ENCODE data around the gene MUSK.
"Not testable (repeated sequence)": the region's sequence is repeated elsewhere in the genome, so short reads cannot be mapped to it uniquely, and the experiment has no call there.

Gene MUSK

DNA sequence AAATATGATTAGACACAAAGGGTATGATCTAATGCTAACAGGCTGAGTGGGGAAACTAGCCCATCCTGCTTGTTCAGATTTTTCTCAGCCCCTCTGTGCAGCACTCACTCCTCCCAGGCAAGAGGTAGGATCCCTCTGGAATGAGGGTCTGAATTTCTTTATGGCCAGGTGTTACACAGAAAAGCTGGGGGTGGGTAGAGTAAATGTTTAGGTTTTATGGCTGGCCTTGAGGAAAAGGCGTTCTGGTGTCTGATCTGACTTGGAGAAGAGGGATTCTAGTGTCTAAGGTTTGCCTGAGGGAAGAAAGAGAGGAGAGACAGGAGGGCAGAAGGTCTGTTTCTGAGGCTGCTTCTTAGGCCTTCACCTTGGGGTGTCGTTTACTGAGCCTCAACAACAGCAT lies 97.3 kb downstream of the MUSK start:
- DNase-seq = no peak

- DNase-seq = no peak
Observed at GRCh38 chr9:110767559-110768063, 99.0 kb downstream of the MUSK start.

DNA sequence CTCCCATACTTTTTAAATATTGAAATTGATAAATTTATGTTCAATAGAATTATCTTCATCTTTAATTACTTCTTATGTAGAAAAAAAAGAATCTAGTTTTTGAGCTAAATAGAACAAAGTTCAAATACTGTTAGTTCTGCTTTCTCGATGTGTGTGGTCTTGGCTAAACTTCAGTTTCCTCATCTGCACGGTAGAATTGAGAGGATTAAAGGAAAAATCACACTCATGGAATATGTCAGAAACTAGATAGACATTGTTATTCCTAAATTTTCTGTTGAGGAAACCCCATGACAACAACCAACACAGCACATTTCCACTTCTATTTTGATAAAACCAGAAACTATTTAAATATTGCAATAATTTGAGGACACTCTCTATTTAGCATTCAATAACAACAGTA lies 100.3 kb downstream of the MUSK start:
- no peak for DNase-seq

DNA sequence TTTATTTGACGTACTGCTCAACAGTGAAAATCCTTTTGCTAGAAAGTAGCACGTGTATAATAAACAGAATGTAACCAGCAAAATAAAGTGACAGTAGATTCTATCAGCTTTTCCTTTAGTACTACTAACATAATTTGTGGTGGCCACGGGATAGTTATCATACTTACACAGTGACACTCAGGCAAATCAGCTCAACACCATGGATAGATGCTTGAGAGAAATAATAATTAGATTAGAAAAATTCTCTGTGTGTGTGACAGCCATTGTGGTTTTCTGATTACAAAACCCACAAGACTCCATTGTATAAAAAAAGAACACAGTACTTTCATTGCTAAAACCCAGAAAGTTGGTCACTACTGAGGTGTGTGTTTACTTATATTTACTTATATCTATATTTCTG lies 101.1 kb downstream of the MUSK start:
- no peak for DNase-seq

- DNase-seq = no peak
Observed at GRCh38 chr9:110775724-110776123, 107.1 kb downstream of the MUSK start.

DNA sequence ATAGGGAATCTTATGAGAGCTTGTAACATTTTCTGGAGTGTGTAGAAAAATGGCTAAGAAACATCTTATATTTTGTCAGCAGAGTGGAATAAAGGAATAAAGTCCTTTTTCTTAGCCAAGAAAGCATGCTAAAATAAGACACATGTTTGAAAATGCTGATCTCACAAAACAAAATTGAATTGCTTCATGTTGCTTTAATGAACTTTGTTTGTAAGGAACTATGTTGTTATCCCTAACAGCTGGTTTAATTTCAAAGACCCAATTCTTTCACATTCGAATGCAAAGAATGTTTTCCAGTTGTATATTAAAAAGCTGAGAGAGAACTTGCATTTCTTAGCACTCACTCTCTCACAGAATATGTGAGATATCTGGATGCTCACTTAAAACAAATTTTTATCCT lies 107.6 kb downstream of the MUSK start:
- DNase-seq = no peak

DNA sequence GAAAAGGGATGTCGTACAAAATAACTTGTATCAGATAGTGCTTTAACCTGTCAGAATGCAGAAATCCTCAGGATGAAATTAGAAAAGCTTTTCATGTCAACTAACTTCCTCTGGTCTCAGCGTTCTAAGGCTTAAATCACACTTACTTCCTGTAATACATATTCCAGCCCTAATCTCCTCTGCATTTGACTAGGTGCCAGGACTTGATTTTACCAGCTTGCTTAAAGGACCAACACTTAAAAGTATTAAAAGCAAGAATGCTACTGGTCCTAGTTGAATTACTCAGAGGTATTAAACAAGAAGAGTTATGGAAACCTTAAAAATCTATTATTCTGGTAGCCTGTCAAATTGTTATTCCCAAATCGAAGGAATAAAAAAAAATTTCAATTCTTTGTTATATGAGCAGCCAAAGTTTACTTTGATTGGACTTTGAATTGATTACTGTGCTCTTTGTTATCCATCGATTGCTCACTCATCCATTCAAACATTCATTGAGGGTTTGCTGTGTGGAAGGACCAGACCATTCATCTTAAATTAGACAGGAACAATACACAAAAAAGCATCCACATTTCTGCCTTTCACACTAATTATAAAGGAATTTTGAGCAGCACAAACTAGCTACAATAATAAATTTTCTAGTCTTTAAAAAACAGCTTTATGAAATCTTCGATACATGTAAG lies 108.7 kb downstream of the MUSK start:
- DNase-seq = no peak

GRCh38 chr9:110777876-110778215 lies 109.3 kb downstream of the MUSK start:
- no peak for DNase-seq

- DNase-seq = no peak
Observed at GRCh38 chr9:110782701-110783100, 114.1 kb downstream of the MUSK start.

- DNase-seq = no peak
Observed at GRCh38 chr9:110784309-110784708, 115.7 kb downstream of the MUSK start.

GRCh38 chr9:110785166-110785565 lies 116.6 kb downstream of the MUSK start:
- no peak for DNase-seq

DNA sequence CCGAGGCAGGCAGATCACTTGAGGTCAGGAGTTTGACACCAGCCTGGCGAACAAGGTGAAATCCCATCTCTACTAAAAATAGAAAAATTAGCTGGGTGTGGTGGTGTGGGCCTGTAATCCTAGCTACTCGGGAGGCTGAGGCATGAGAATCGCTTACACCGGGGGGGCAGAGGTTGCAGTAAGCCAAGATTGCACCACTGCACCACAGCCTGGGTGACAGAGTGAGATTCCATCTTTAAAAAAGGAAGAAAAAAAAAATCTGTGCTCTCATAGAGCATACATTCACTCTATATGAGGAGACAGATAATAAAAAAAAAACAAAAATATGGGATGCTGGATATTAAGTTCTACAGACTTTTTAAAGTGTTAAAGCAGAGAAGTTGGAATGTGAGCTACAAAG lies 119.8 kb downstream of the MUSK start:
- DNase-seq = not testable (repeated sequence)

DNA sequence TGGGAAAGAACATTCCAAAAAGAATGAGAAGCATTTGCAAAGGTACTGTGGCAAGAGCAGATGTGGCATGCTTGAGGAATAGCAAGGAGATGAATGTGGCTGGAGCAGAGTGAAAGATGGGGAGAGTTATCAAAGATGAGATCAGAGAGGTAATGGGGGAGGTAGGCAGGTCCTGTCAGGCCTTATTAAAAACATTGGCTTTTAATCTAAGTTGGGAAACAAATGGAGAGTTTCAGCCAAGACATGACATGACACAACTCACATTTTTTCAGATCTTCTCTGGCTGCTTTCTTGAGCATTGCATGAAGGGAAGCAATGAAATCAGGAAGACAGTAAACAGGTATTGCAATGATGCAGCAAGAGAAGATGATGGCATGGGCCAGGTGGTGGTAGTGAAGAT lies 120.3 kb downstream of the MUSK start:
- no peak for DNase-seq

DNA sequence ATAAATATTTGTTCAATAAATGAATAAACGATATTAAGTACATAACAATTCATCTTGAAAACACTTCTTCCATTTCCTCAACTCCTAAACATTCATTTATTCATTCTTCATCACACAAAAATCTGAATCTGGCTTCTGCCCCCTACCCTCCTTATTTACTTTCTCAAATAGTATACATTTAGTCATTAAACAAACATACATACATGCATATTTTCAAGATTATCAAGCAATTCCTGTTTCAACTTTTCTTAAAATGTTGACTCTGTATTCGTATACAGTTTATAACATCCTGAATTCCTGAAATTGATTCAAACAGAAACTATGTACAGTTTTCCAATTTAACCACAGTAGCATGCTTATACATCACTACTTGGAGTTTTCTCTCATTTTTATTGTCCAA lies 129.0 kb downstream of the MUSK start:
- no peak for DNase-seq

DNA sequence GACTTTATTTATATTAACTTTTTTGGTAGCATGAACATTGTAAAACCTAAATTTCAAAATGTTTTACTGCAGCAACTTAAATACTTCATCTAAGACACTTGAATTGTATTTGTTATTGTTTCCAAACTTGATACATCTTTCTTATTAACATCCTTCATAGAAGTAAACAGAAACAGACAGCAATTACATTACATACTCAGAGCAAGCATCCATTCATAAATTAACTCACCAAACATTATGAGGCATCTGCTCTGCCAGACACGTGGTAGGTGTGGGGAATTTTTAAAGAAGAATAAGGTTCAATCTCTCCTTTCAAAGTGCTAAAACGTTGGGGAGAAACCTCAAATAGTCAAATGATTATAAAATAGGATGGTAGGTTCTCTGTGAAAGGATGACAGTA lies 130.8 kb downstream of the MUSK start:
- DNase-seq = no peak

- DNase-seq = no peak
Observed at GRCh38 chr9:110801426-110801825, 132.8 kb downstream of the MUSK start.

- no peak for DNase-seq
Observed at GRCh38 chr9:110802416-110803035, 133.9 kb downstream of the MUSK start.

DNA sequence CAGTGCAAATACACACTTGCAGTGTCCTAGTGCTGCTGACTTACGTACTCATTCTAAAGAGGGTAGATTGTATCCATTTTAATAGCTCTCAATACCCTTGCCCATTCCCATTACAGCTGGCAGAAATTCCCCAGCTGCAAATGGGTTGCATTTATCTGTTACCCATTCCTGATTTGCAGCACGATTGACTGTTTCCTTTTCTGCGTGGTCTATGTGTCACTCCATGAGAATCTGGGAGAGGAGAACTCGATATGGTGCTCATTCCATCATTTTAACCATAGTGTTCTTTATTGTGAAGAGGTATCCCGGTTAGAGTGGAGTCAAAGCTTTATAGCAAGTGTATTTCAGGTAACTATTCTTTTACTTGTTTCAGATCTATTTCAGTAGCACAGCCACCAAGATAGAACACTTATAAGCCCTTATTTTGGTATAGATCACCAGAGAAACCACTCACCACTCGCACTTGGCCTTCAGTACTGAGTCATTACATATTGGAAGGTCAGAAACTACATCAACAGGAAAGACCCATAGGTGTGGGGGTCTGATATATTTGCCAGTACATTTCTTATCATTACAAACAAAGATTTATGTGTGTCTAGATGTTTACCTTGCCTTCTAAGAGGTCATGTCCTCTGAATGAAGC lies 139.5 kb downstream of the MUSK start:
- DNase-seq = no peak

- no peak for DNase-seq
Observed at GRCh38 chr9:110808599-110808980, 140.0 kb downstream of the MUSK start.

- no peak for DNase-seq
Observed at GRCh38 chr9:110809038-110809595, 140.5 kb downstream of the MUSK start.

DNA sequence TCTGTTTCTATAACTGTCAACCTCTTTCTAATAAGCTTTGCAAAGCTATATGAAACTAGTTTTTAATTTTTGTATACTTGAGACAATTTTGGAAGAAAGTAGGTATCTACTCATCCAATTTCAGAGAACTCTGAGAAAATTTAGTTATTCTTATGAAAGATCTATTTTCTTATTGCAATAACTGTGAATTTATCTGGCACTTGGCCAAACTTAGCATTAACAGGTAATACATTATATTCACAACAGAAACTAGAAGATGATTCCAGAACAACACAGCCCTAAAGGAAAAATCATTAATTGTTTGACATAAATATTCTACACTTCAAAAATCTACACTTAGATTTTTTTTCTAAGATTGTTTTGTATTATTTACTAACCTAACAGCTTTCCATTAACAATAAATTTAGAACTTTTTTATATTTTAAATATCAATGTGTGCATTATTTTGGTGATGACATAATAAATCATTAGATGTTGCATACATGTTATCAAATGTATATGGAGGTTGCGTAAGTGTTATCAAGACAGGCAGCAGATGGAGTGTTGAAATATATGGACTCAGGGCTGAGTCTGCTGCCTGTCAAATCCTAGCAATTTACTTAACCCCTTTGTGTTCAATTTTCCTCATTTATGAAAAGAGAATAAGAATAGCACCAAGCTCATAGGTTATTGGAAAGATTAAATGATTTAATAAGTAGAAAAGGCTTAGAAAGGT lies 141.8 kb downstream of the MUSK start:
- no peak for DNase-seq

GRCh38 chr9:110812886-110813285 lies 144.3 kb downstream of the MUSK start:
- no peak for DNase-seq

GRCh38 chr9:110814159-110814558 lies 145.6 kb downstream of the MUSK start:
- no peak for DNase-seq
